Dermis blood vessel endothelial cell (primary cell): Measurements from ENCODE around the gene ZNF277. TPM values are rescaled to one million over a fixed set of nuclear protein-coding genes. Genes with fewer than 3 reads are reported as not detected.

ENCODE experiments used
- DNase-seq: peaks from one replicate; pipeline ENCODE4 v3.0.0; 2010
- total RNA-seq: library from RNA; depleted of rRNA; stranded (reverse); fragments of >200 nt; gene quantifications from 2 replicates; pipeline ENCODE4 v1.2.3, GENCODE V29; 2014

Gene ZNF277
- total RNA-seq, 1 donor from 2014 or later, result 61.9 TPM

DNA sequence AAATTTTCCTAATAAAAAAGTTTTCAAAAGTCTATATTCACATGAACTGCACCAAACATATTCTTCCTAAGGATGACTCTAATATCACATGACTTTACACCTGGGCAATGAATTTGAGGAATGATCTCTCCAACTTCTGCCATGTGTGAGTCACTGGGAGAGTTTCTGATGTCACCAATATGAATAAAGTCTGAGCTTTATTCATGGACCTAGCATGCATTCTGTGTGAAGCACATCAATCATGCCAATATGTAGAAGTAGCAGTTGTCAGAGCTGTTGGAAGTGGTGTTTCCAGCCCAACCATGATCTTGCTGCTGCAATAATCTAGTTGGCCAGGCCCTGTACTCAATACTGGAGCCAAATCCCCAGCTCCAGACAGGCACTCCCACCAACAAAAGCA, 152.0 kb downstream of the ZNF277 start:
- no peak for DNase-seq

DNA sequence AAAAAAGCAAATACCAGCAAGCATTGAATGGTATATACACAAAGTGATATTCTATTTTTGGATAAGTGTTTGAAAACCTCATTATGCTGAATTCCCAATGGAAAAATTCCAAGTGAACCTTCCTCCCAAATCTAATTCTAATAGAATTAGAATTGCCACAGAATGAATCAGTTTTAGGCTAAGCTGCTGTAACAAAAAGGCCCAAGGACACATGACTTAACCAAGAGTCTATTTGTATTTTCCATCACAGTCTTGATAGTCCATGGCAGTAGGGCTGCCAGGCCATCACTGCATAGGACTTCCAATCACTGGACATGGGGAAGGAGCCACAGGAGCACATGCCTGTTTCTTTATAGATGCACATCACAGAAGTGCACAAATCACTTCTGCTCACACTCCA, 152.6 kb downstream of the ZNF277 start:
- DNase-seq, result no peak

DNA sequence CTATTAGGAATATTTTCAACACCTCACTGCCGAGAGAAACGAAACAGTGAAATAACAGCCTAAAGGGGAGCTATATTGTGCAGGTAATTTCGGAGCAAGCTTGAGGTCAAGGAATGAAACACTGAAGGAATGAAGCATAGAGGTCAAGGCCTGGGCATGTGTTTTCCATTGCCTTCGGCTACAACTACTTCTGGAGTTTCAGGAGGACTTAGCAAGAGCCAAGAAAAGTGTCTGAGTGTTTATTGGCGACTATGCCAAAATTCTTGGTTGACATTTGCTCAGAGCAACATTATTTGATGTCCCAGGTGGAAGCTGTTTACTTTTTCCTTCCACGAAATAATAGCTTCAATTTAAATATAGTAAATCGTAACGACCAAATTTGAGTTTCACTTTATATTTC, 154.2 kb downstream of the ZNF277 start:
- no peak for DNase-seq

DNA sequence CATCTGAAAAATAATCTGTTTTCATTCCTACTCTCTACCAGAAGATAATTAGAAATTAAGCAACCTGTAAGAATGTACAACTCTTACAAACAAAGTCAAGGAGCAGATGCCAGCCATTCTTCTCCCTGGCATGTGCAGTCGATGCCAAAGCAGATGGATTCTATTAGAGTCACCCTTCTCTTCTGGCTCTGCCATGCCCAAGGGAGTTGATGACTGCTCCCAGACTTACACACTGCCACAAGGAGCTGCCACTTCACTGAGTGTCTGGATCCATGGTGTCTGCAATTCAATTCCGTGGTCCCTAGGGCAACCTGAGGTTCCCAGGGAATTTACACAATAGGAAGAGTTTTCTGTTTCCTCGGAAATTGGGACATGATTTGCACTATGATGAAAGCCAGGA, 154.7 kb downstream of the ZNF277 start:
- no peak for DNase-seq

DNA sequence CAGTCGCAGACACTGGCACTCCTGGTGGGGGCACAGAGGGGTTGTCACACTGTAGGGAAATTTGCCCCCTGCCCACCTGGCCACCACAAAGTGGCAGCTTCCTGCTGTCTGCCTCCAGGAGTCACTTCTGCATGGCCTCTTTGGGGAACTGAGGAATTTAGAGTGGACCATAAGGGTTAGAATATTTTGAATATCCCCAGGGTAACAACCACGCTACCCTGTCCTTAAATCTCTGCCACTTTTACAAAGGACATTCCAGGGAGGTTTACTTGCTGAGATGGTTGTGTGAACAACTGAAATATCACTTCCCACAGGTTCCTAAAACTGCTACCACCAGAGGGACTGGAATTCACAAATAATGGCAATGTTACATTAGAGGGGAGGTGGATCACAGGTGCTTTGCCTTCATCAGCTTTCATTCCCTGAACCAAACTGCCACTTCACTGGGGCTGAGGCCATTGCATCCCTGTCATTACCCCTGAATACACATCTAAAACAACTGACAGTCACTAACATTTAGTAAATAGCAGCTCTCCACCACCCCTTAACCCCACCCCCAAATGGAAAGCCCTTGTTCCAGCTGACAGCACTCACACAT, 155.7 kb downstream of the ZNF277 start:
- DNase-seq, result no peak

DNA sequence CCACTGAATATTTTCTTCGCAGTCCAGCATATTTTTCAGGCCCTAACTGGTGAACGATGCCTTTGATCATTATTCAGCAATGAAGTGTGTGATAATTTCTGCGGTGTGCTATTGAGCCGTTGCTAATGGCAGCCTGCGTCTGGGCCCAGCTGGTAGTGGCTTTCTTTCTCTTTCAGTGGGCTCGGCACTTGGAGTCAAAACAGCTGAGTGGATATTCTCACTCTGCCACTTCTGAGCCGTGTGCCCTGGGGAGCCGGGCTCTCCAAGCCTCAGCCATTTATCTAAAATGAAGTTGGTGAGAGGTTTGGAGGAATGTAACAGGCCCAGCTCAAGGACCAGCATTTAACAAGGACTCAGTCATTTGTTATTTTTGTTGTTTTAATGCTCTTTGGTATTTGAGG, 156.2 kb downstream of the ZNF277 start:
- no peak for DNase-seq

DNA sequence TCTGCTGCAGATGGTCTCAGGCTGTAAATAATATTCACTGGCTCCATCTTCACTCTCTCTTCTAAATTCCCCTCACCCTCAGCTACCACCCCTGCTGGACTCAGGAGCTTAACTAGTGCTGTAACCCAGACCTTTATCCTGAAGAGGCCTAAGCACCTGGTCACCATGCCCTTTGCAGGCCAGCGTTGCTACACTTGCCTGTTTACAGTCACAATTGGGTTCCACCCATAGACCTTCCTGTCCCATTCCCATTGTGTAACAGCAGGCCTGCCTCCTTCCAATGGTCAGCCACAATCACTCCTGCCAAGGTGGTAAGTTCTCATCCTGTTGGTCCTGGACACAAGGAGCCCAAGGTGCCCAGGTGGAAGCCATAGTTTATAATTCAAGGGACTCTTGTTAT, 157.9 kb downstream of the ZNF277 start:
- no peak for DNase-seq

DNA sequence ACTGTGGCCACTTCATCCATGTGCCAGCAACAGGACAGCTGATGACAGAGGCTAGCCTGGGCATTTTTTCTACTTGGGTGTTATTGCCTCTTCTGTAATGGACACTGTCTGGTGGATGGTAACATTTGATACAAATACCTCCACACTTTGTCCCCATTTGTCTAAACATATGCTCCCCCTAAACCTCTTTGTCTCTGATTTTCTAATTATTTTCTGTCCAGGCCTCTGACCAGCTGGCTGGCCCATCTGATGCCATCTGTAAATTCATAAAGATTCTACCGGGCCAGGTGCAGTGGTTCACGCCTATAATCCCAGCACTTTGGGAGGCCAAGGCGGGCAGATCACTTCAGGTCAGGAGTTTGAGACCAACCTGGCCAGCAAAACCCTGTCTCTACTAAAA, 159.1 kb downstream of the ZNF277 start:
- DNase-seq, result no peak

DNA sequence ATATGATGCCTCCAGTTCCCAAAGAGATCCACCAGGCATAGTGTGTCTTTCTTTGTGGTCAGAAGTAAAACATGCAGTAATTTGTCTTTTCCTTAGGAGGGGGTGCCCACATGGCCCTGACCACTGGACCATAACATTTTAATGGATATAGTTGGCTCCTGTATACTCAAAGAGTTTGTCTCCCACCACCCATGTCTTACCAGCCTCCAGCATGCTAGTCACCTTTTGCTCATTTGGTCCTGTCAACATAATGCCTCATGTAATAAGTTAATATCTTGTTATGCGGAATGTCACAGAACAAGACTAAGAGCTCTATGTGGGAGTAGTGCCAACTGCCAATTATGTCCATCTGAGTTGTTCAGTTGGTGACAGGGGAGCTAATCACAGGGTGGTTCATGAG, 160.4 kb downstream of the ZNF277 start:
- no peak for DNase-seq

DNA sequence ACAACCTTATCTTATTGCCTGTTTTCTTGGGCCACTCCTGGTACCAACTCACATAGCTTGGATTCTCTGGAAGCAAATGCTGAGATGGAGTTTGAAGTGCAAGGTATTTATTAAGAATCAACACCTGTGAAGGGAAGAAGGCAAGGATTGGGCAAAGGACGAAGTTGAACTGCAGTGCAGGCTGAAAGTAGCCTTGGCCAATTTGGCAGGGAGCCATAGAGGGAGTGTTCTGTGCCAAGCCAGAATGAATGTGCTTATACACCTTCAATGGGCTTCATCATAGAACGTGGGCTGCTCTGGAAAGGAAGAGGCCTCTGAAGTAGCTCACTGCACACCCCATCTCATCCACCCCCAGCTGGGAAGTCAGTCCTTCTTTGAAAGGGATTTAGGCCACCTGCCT, 163.9 kb downstream of the ZNF277 start:
- peak; percentile 31 for DNase-seq

DNA sequence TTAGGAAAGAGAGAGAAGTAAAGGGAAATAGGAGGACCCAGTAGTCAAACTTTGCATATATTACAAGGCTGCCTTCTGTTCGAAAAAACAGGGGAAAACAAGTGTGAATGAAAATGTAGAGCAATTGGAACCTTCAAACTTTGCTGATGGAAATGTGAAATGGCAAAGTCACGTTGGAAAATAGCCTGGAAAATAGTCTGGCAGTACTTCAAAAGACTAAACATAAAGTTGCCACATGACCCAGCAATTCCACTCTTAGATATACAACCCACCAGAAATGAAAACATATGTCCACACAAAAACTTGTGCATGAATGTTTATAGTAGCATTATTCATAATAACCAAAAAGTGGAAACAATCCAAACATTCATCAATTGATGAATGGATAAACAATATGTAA, 165.2 kb downstream of the ZNF277 start:
- DNase-seq, result no peak

DNA sequence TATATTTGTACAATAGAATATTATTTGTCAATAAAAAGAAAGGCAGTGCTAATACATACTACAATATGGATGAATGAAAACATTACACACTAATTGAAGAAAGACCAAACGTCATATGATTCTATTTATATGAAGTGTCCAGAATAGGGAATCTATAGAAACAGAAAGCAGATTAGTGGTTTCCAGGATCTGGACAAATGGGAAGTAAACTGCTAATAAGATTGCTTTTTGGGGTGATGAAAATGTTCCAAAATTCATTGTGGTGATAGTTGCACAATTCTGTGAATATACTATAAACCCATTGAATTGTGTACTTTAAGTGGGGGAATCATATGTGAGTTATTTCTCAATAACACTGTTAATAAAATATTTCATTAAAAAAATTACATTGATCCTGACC, 165.6 kb downstream of the ZNF277 start:
- DNase-seq, result no peak

DNA sequence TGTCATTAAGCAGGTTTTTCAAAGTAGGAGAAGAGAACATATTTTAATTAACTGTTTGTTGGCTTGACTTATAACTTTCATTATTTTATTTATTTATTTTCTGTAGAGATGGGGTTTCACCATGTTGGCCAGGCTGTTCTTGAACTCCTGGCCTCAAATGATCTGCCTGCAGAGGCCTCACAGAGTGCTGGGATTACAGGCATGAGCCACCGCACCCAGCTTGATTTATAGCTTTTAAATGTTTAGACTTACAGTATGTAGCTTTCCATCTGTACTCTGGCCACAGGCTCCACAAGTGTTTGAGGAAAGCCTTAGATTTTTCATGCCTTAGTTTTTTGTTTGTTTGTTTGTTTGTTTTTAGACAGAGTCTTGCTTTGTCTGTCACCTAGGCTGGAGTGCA, 171.1 kb downstream of the ZNF277 start:
- DNase-seq, result no peak

DNA sequence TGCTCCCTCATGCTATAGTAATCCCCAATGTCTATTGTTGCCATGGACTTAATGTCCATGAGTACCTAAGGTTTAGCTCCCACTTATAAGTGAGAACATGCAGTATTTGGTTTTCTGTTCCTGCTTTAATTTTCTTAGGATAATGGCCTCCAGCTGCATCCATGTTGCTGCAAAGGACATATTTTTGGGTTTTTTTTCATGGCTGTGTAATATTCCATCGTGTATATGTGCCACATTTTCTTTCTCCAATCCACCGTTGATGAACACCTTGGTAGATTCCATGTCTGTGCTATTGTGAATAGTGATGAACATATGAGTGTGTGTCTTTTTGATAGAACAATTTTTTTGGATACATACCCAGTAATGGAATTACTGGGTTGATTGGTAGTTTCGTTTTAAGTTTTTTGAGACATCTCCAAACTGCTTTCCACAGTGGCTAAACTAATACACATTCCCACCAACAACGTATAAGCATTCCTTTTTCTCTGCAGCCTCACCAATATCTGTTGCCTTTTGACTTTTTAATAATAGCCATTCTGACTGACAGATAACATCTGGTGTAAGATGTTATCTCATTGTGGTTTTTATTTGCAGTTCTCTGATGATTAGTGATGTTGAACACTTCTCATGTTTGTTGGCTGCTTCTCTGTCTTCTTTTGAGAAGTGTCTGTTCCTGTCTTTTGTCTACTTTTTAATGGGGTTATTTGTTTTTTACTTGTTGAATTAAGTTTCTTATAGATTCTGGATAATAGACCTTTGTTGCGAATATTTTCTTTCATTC, 175.0 kb downstream of the ZNF277 start:
- DNase-seq, result no peak

DNA sequence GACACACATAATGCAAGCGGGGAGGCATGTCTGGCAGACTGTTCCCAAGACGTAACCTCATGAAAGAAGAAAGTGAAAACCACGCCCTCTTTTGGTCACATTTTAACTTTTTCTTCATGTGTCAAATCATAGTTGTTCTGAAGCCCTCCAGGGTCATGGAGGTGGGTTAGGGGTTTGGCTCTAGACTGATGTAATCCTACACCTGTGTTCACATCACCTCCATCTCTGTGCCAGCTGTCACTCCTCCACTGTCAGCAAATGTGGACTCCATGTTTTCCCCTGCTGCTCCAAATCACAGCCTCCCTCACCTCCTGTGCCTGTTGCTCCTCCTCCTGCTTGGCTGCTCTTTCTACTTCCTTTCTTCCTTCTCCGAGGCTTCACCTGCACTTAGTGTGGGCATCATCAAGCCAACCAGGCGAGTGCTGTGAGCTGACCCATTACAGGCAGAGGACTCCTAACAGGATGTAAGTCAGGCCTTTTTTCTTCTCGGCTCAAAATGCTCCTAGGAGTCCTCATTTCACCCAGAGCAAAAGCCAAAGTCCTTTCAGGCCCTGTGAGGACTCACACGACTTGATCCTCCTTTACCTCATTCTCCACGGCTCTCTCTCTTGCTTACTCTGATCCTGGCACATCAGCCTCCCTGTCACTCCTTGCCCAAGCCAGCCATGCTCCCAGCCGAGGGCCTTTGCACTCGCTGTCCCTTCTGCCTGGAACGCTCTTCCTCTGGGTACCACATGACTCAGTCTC, 177.3 kb downstream of the ZNF277 start:
- DNase-seq, result peak; percentile 55

DNA sequence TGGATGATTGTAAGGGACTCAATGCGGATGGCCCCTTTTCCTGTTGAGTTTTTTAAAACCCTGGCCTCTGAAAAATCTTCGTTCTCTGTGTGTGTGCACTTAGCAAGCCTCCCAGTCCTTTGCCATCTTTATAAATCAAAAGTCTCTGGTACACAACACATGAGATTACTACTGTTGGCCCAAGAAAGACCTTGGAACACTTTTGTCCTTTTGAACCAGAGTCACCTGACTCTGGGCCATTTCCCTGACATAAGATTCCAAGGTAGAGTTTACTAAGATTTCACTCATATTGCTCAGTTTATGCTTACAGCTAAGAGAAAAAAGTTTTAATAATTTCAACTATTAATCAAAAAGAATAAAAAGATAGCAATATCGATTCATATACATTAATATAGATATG, 179.0 kb downstream of the ZNF277 start:
- no peak for DNase-seq

DNA sequence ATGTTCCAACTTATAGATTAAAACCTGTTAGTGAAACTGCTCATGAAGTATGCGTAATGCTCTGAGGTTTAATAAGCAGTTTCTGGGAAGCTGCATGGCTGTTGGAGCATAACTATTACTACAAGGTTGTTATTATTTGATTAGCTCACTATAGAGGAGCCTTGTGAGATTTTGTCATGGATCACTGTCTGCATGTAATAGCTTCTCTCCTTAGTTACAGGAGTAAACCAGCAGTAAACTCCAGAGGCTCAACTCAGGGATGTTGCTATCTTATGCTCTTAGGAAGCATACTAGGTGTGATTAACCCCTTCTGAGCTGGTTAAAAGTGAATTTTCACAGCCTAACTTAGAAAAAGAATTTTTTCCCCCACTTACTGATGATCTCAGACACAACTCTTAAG, 180.1 kb downstream of the ZNF277 start:
- no peak for DNase-seq

DNA sequence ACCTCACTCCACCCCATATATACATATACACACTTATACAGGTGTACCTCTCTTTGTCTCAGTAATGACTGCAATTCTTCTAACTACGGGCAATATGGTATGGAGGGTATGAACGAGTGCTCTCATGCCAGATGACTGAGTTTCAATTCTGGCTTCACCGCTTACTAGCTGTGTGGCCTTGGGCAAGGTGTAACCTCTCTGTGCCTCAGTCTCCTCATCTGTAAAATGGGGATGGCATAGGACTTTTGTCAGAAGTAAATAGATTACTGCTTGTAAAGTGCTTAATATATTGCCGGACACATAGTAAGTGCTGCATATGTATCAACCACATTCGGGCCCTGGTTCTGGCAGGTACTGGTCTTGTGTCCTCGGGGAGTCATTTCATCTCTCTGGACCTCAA, 183.7 kb downstream of the ZNF277 start:
- DNase-seq, result no peak

DNA sequence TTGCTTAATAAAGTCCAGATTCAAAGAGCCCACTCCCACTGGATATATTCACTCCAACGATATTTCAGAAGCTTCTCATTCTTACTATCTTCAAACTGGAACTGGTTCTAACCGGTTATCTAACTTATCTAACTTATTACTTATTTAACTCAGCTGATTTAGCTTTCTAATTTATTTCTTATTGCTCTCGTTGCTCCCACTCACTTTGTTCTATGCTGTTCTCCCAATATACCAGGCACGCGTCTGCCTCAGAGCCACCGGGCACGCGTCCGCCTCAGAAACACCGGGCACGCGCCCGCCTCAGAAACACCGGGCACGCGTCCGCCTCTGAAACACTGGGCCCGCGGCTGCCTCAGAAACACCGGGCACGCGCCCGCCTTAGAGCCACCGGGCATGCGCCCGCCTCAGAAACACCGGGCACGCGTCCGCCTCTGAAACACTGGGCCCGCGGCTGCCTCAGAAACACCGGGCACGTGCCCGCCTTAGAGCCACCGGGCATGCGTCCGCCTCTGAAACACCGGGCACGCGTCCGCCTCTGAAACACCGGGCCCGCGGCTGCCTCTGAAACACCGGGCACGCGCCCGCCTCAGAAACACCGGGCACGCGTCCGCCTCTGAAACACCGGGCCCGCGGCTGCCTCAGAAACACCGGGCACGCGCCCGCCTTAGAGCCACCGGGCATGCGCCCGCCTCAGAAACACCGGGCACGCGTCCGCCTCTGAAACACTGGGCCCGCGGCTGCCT, 184.8 kb downstream of the ZNF277 start:
- peak; percentile 65 for DNase-seq

DNA sequence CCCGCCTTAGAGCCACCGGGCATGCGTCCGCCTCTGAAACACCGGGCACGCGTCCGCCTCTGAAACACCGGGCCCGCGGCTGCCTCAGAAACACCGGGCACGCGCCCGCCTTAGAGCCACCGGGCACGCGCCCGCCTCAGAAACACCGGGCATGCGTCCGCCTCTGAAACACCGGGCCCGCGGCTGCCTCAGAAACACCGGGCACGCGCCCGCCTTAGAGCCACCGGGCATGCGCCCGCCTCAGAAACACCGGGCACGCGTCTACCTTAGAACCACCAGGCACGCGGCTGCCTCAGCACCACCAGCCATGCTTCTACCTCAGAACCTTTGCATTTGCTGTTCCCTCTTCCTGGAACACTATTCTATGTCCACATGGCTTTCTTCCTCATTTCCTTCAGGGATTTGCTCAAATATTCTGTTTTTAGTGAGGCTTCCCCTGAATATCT, 185.4 kb downstream of the ZNF277 start:
- peak; percentile 65 for DNase-seq
